B cell (primary cell): ENCODE results near the gene PTPRG.

Source experiments
- CTCF ChIP-seq: fragments of 200-600 bp; IDR thresholded peaks from one replicate; pipeline ENCODE4 v1.8.0; 2022; ENCODE audit warnings: antibody characterized with exemption, mild to moderate bottlenecking
- EZH2 ChIP-seq: IDR thresholded peaks from 2 replicates; pipeline ENCODE4 v1.6.1; 2012; ENCODE audit warnings: borderline replicate concordance, low read depth, mild to moderate bottlenecking, moderate library complexity, low read length; ENCODE audit not compliant: insufficient read depth, poor library complexity, severe bottlenecking

- no peak for TF ChIP-seq CTCF
- TF ChIP-seq EZH2, result no peak
Observed at GRCh38 chr3:62325896-62326295, 764.5 kb downstream of the PTPRG start.
